Smooth muscle cell (in vitro differentiated cells): Measurements from ENCODE around the gene UBE2K. TPM values are rescaled to one million over a fixed set of nuclear protein-coding genes. Genes with fewer than 3 reads are reported as not detected.

Experiments used
- DNase-seq: peaks from one replicate; lab custom pipeline; 2025; ENCODE audit not compliant: unreplicated experiment; lab: John Stamatoyannopoulos, UW
- H2AFZ ChIP-seq: fragments of 200-600 bp; sonication (generic); 2 replicates; pipeline ENCODE4 v1.6.0; 2016; ENCODE audit warnings: antibody characterized with exemption, low read depth, mild to moderate bottlenecking
- H3F3A ChIP-seq: fragments of 200-600 bp; sonication (generic); 2 replicates; pipeline ENCODE4 v1.6.0; 2017; ENCODE audit warnings: antibody characterized with exemption, low read depth
- H3K27ac ChIP-seq: fragments of 200-600 bp; sonication (generic); 2 replicates; pipeline ENCODE4 v1.5.1; 2016; ENCODE audit warnings: low read depth, mild to moderate bottlenecking
- H3K27me3 ChIP-seq: fragments of 200-600 bp; sonication (generic); 2 replicates; pipeline ENCODE4 v1.6.1; 2016; ENCODE audit warnings: low read depth, mild to moderate bottlenecking
- H3K36me3 ChIP-seq: fragments of 200-600 bp; sonication (generic); 2 replicates; pipeline ENCODE4 v1.5.1; 2016; ENCODE audit warnings: low read depth
- H3K4me1 ChIP-seq: fragments of 200-600 bp; sonication (generic); 2 replicates; pipeline ENCODE4 v1.5.1; 2016; ENCODE audit warnings: low read depth
- H3K4me2 ChIP-seq: fragments of 200-600 bp; sonication (generic); 2 replicates; pipeline ENCODE4 v1.6.0; 2016; ENCODE audit warnings: mild to moderate bottlenecking
- H3K4me3 ChIP-seq: fragments of 200-600 bp; sonication (generic); 2 replicates; pipeline ENCODE4 v1.5.1; 2016; ENCODE audit warnings: mild to moderate bottlenecking
- H3K79me2 ChIP-seq: fragments of 200-600 bp; sonication (generic); 2 replicates; pipeline ENCODE4 v1.6.0; 2016; ENCODE audit warnings: low read depth, mild to moderate bottlenecking
- H3K9ac ChIP-seq: fragments of 200-600 bp; sonication (generic); 2 replicates; pipeline ENCODE4 v1.6.0; 2016; ENCODE audit warnings: low read depth
- H3K9me3 ChIP-seq: fragments of 200-600 bp; sonication (generic); replicated peaks from 2 replicates; pipeline ENCODE4 v1.5.1; 2016; ENCODE audit warnings: low read depth
- H4K20me1 ChIP-seq: fragments of 200-600 bp; sonication (generic); 2 replicates; pipeline ENCODE4 v1.6.0; 2016; ENCODE audit warnings: low read depth
- CTCF ChIP-seq: fragments of 200-600 bp; sonication (generic); IDR thresholded peaks from 2 replicates; pipeline ENCODE4 v1.5.1; 2017; ENCODE audit warnings: borderline replicate concordance, mild to moderate bottlenecking, antibody characterized with exemption; ENCODE audit not compliant: insufficient read depth, poor library complexity, severe bottlenecking
- WGBS: methylation state at CpG from one replicate; pipeline ENCODE4 v1.1.7; 2016; ENCODE audit warnings: low lambda C conversion rate; 5-methylcytosine and 5-hydroxymethylcytosine counted together
- polyA plus RNA-seq: library from polyadenylated mRNA; unstranded; fragments of >200 nt; fragmentation: Nextera tagmentation; extraction: Ambion mirVana; gene quantifications from 2 replicates; pipeline ENCODE4 v1.2.1, GENCODE V29; 2016
- total RNA-seq: library from RNA; depleted of rRNA; stranded (reverse); fragments of >200 nt; gene quantifications from 2 replicates; pipeline ENCODE4 v1.2.3, GENCODE V29; 2014

The UBE2K gene
- total and polyA plus RNA-seq, 2 experiments from 2014 or later = 25.8 to 84.1 TPM

- TF ChIP-seq CTCF = no peak
- H3K9me3 ChIP-seq = no peaks in the 10 kb centered on the region
- no peak overlapping the region for H3K4me2 ChIP-seq
- H3F3A ChIP-seq = no peaks in the 10 kb centered on the region
- H3K36me3 ChIP-seq = no peaks in the 10 kb centered on the region
- H3K27me3 ChIP-seq = no peaks in the 10 kb centered on the region
- no peak overlapping the region for H3K27ac ChIP-seq
- H3K79me2 ChIP-seq = no peaks in the 10 kb centered on the region
- no peak for DNase-seq
- H3K4me1 ChIP-seq = no peaks in the 10 kb centered on the region
- H4K20me1 ChIP-seq = no peaks in the 10 kb centered on the region
- no peak overlapping the region for H3K9ac ChIP-seq
- H3K4me3 ChIP-seq = no peak overlapping the region
- WGBS = 89% methylated on average over 6 of the region's 6 CpGs
- H2AFZ ChIP-seq = no peak overlapping the region
Observed at GRCh38 chr4:39657465-39657864, 40.5 kb upstream of the UBE2K start.

GRCh38 chr4:39658756-39659155 lies 39.2 kb upstream of the UBE2K start:
- no peak overlapping the region for H2AFZ ChIP-seq
- H3K9me3 ChIP-seq = no peaks in the 10 kb centered on the region
- TF ChIP-seq CTCF = peak; percentile 36
- H3K4me1 ChIP-seq = no peaks in the 10 kb centered on the region
- H3K4me2 ChIP-seq = no peak overlapping the region
- WGBS = 90% methylated on average over 3 of the region's 3 CpGs
- H3K36me3 ChIP-seq = no peaks in the 10 kb centered on the region
- H3K9ac ChIP-seq = no peak overlapping the region
- H3K27me3 ChIP-seq = no peaks in the 10 kb centered on the region
- no peak for DNase-seq
- no peaks in the 10 kb centered on the region for H3F3A ChIP-seq
- H3K79me2 ChIP-seq = no peaks in the 10 kb centered on the region
- H3K27ac ChIP-seq = no peak overlapping the region
- H4K20me1 ChIP-seq = no peaks in the 10 kb centered on the region
- H3K4me3 ChIP-seq = no peak overlapping the region

GRCh38 chr4:39660045-39660444 lies 37.9 kb upstream of the UBE2K start:
- Histone ChIP-seq H3K4me1 (no peaks in the 10 kb centered on the region), H3K27me3 (no peaks in the 10 kb centered on the region), H3K36me3 (no peaks in the 10 kb centered on the region), H3K9ac (no peak overlapping the region), H3K9me3 (no peaks in the 10 kb centered on the region), H4K20me1 (no peaks in the 10 kb centered on the region), H3K79me2 (no peaks in the 10 kb centered on the region), H2AFZ (no peak overlapping the region), H3F3A (no peaks in the 10 kb centered on the region), H3K27ac (no peak overlapping the region), H3K4me3 (no peak overlapping the region), H3K4me2 (no peak overlapping the region)
- WGBS = 84% methylated on average over 6 of the region's 6 CpGs
- TF ChIP-seq CTCF = no peak
- DNase-seq = no peak

- no peak overlapping the region for H3K27ac ChIP-seq
- H3K36me3 ChIP-seq = no peaks in the 10 kb centered on the region
- no peak for DNase-seq
- no peaks in the 10 kb centered on the region for H4K20me1 ChIP-seq
- H3K4me1 ChIP-seq = no peaks in the 10 kb centered on the region
- H3K79me2 ChIP-seq = no peaks in the 10 kb centered on the region
- TF ChIP-seq CTCF = no peak
- H3F3A ChIP-seq = no peaks in the 10 kb centered on the region
- no peak overlapping the region for H3K4me2 ChIP-seq
- WGBS = 97% methylated on average over 6 of the region's 6 CpGs
- no peak overlapping the region for H2AFZ ChIP-seq
- no peak overlapping the region for H3K9ac ChIP-seq
- H3K27me3 ChIP-seq = no peaks in the 10 kb centered on the region
- H3K9me3 ChIP-seq = no peaks in the 10 kb centered on the region
- no peak overlapping the region for H3K4me3 ChIP-seq
Observed at GRCh38 chr4:39660757-39661156, 37.2 kb upstream of the UBE2K start.
